Measurements from ENCODE around the gene SBF2.

- TF ChIP-seq CTCF (IDR thresholded peaks at IDR 0.05; ENCODE audit: low read depth, low read length) (no peak), POLR2A (IDR thresholded peaks at IDR 0.05; ENCODE audit: extremely low read depth, insufficient read length) (no peak)
These were observed 537.6 kb downstream of the SBF2 start for GRCh38 chr11:9756461-9756860.
